ENCODE data around the gene GMFB.

Gene GMFB

DNA sequence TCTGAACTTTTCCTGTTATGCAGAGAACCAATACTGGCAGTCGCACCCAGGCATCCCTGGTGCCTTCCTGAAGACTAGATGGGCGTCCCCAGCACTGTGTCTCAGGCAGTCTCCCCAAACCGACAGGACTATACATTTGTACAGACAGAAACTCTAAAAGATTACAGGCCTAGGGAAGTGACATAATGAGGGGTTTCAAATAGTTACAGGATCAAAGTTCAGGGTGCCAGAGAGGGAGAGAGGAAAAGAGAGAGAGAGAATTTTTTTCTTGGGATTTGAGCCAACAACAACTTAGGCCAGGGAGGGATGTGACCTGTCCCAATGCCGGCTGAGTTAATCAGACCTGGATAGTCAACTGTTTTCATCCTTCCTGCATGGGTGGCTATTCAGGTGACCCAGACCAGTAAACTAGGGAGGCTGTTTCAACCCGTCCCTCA lies 9.3 kb upstream of the GMFB start:
- ATAC-seq (ENCODE audit: low read depth) (no peak), DNase-seq (ENCODE audit: low spot score) (no peak)
- H3K9me3 ChIP-seq (ENCODE audit: severe bottlenecking) = no peaks in the 10 kb centered on the region

GRCh38 chr14:54497224-54497623 lies 8.4 kb upstream of the GMFB start:
- DNase-seq (ENCODE audit: low spot score) (no peak), ATAC-seq (ENCODE audit: low read depth) (no peak)
- no peak for TF ChIP-seq CTCF (IDR thresholded peaks at IDR 0.05; ENCODE audit: poor library complexity, severe bottlenecking)
- no peaks in the 10 kb centered on the region for H3K27me3 ChIP-seq (ENCODE audit: insufficient read depth, poor library complexity, severe bottlenecking)
- no peaks in the 10 kb centered on the region for H3K36me3 ChIP-seq (ENCODE audit: low read depth)
- no peaks in the 10 kb centered on the region for H3K9me3 ChIP-seq (ENCODE audit: severe bottlenecking)
- no peaks in the 10 kb centered on the region for H3K4me1 ChIP-seq (ENCODE audit: insufficient read depth, poor library complexity, severe bottlenecking)
- no peak overlapping the region for H3K4me3 ChIP-seq (ENCODE audit: severe bottlenecking)
- H3K27ac ChIP-seq (ENCODE audit: poor library complexity, severe bottlenecking) = no peak overlapping the region

More for the DNA sequence above, 9.3 kb upstream of the GMFB start:
- Histone ChIP-seq H3K27me3 (ENCODE audit: insufficient read depth, poor library complexity, severe bottlenecking) (no peaks in the 10 kb centered on the region), H3K36me3 (ENCODE audit: low read depth) (no peaks in the 10 kb centered on the region), H3K4me3 (ENCODE audit: severe bottlenecking) (no peak overlapping the region), H3K27ac (ENCODE audit: poor library complexity, severe bottlenecking) (no peak overlapping the region), H3K4me1 (ENCODE audit: insufficient read depth, poor library complexity, severe bottlenecking) (no peaks in the 10 kb centered on the region)
- TF ChIP-seq CTCF (IDR thresholded peaks at IDR 0.05; ENCODE audit: poor library complexity, severe bottlenecking) = no peak

GRCh38 chr14:54493293-54493692 lies 4.5 kb upstream of the GMFB start:
- H3K4me3 ChIP-seq (ENCODE audit: severe bottlenecking) = no peak overlapping the region
- DNase-seq (ENCODE audit: low spot score) = no peak
- TF ChIP-seq CTCF (IDR thresholded peaks at IDR 0.05; ENCODE audit: poor library complexity, severe bottlenecking) = peak; percentile 24
- H3K4me1 ChIP-seq (ENCODE audit: insufficient read depth, poor library complexity, severe bottlenecking) = peaks cover 4% of the 10 kb centered on the region
- no peaks in the 10 kb centered on the region for H3K9me3 ChIP-seq (ENCODE audit: severe bottlenecking)
- H3K36me3 ChIP-seq (ENCODE audit: low read depth) = no peaks in the 10 kb centered on the region
- no peak overlapping the region for H3K27ac ChIP-seq (ENCODE audit: poor library complexity, severe bottlenecking)
- no peak for ATAC-seq (ENCODE audit: low read depth)
- no peaks in the 10 kb centered on the region for H3K27me3 ChIP-seq (ENCODE audit: insufficient read depth, poor library complexity, severe bottlenecking)

- Histone ChIP-seq H3K9me3 (ENCODE audit: severe bottlenecking) (no peaks in the 10 kb centered on the region), H3K27me3 (ENCODE audit: insufficient read depth, poor library complexity, severe bottlenecking) (no peaks in the 10 kb centered on the region), H3K36me3 (ENCODE audit: low read depth) (0 out of 2 replicates have a peak, but pooled peaks cover 3% of the 10 kb centered on the region), H3K4me3 (ENCODE audit: severe bottlenecking) (no peak overlapping the region), H3K4me1 (ENCODE audit: insufficient read depth, poor library complexity, severe bottlenecking) (peaks cover 10% of the 10 kb centered on the region), H3K27ac (ENCODE audit: poor library complexity, severe bottlenecking) (no peak overlapping the region)
- no peak for DNase-seq (ENCODE audit: low spot score)
- no peak for ATAC-seq (ENCODE audit: low read depth)
- TF ChIP-seq CTCF (IDR thresholded peaks at IDR 0.05; ENCODE audit: poor library complexity, severe bottlenecking) = no peak
Observed at GRCh38 chr14:54490445-54491175, 1.8 kb upstream of the GMFB start.
